DMS79 treated with DMSO at 0.1 percent for 48 hours (cell line): ENCODE measurements around the gene CRYBG1.

Experiments
- DNase-seq: peaks from one replicate; lab custom pipeline; 2025; lab: John Stamatoyannopoulos, UW

The CRYBG1 gene

DNA sequence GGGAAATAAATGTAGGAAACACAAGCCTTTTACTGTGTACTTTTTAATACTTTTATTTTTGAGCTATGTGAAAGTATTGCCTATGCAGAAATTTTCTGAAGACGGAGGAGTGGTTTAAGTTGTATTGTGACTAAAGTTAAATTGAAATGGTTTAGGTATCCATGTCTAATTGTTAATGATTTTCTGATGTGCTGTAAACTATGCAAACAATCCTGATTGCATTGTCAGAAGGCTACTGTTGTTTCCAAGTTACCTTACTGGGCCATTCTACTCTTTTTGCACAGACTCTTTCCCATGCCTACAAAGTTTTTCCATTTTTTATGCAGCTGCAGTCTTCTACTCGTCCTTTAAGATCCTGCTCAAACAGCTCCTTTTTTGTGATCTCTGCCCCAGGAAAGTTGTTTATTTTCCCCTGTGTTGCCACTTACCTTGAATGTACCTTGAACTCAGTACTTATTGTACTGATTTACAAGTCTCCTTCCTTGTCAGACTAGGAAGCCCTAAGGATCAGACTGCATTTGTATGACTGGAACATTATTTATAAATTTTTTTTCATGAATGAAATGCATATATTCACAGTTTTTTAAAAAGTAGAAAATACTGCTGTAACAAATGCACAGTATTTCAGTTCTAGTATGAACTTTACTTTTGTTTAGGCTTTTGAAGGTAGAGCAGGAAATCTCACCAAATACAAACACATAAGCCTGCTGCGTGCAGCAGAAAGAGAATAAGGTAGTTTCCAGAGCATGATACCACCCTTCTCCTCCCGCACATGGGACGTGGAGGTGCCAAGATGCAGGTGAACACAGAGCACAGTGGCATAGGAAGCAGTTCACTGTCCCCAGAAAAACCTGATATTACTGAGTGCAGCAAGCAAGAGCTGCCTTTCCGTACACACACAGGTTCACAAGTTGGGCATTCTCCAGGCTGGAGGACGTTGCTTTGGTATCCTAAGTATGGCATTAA, 97.8 kb downstream of the CRYBG1 start:
- DNase-seq, result no peak

DNA sequence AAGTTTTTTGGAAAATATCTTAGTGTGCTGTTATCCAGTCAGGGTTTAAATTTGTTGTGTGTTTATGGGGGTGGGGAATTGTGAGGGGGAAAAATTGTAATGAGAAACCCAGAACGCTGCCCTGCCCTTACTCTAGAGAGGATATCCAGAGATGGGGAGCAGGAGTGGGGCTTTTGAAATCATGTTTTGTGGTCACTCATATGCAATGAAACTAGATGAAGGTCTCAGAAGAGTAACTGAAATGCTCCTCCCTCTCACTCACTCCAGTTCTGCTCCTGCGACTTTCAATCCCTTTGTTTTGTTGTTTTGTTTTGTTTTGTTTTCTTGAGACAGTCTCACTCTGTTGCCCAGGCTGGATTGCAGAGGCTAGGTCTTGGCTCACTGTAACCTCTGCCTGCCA, 100.0 kb downstream of the CRYBG1 start:
- DNase-seq, result no peak

DNA sequence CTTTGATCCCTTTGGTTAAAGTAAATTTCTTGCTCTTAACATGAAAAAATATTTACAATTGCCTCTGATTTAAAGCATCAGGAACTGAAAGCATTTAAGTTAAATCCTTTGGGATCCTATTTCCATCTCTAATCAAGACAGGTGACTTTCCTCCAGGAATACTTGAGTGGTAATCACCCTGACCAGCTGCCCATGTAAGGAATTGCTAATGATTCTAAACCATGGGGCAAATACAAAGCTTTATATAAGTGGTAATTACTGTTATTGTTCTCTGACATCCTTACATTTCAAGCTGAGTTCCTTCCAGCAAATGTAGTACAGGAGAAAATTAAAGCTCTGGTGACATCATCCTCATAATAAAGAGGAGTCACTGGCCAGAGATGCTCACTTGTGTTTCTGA, 100.6 kb downstream of the CRYBG1 start:
- DNase-seq, result no peak

DNA sequence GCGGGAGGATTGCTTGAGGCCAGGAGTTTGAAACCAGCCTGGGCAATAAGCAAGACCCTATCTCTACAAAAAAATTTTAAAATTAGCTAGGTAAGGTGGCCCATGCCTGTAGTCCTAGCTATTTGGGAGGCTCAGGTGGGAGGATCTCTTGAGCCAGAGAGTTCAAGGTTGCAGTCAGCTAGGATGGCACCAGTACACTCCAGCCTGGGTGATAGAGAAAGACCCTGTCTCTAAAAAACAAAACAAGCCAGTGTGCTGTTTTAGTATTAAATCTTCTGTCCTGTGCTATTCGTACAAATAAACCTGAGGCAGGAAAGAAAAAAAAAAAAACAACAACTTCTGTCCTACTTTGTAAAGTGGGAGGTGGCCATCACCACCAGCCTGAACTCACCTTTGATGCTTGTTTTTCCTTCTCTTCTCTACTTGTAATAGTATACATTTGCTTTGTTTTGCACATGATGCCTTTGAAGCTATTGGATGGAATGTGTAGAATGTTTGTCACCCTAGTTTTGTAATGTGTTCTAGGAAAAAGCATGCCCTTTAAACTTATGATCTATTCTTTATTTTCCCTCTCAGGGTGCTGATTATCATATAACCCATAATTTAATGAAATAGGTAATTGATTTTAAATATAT, 102.5 kb downstream of the CRYBG1 start:
- DNase-seq, result no peak

DNA sequence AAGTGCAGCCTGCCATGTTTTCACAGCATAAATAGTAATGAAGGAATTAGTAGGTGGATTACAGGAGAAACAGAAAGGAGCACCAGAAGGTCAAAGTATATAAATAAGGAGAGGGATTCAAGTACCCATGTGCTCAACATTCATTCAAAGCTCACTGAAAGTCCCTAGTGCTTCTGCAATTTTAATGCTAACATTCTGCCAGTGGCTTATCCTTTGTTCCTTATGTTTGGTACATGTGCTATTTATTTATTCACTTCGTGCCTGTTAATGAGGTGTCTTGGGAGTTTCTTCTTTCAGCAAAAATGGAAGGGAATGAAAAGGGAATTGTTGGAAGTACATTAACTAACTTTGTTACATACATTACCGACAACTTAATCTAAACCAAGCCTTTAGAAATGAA, 105.7 kb downstream of the CRYBG1 start:
- no peak for DNase-seq

DNA sequence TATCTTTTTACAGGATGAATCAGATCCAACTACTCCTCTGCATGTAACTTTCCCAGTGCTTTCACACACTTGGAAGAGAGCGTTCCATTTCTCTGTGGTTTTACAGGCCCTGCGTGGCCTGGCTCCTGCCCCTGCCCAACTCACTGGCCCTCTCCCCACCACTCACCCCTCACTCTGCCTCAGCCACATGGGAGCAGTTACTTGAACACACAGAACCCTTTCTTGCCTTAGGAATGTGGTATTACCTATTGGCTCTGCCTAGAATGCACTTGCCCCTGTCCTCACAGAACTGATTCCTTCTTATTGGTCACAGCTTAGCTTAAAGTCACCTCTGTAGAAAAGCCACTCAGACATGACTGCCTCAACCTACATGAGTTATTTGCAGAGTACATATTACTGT, 108.4 kb downstream of the CRYBG1 start:
- DNase-seq, result no peak

DNA sequence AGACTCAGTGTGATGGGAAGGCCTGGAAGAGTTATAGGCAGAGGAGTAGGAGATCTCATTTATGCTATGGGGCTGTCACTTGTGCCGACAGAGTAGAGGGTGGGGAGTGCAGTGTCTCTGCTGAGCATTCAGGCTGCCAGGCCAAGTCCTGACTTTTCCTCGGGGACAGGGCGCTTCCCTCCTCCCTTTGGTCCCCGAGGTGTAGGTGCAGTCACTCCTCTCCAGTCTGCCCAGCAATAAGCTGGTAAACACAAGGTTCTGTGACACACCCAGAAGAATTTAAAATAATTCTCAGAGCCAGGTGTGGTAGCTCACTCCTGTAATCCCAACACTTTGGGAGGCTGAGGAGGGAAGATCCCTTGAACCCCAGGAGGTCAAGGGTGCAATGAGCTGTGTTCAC, 109.4 kb downstream of the CRYBG1 start:
- no peak for DNase-seq

DNA sequence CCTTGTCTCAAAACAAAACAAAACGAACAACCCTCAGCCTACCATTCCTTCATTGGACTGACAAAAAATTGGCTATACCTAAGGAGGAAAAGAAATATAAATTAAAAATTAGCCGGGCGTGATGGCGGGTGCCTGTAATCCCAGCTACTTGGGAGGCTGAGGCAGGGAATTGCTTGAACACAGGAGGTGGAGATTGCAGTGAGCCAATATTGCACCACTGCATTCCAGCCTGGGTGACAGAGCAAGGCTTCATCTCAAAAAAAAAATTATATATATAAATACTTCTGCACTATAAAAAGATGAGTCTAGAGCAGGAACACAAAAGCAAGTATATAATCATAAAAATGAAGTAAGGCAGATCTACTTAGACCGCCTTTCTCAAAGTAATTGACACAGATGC, 109.8 kb downstream of the CRYBG1 start:
- no peak for DNase-seq

DNA sequence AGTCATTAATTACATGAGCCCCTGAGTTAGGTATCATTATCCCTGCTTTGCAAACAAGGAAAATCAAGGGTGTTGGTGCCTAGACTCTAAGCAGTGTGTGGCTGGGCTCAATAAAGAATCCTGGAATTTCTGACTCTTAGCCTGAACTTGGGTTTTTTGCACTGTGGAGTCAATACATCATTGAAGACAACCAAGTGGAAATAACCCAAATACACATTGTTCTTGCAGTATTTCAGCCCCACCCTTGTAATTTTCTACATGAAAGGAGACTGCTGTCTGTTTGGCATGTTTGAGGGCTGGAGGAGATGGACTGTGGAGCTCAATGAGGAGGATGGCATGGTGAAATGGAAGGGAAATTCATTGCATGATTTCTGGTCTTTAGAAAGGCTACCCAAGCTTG, 110.3 kb downstream of the CRYBG1 start:
- no peak for DNase-seq

DNA sequence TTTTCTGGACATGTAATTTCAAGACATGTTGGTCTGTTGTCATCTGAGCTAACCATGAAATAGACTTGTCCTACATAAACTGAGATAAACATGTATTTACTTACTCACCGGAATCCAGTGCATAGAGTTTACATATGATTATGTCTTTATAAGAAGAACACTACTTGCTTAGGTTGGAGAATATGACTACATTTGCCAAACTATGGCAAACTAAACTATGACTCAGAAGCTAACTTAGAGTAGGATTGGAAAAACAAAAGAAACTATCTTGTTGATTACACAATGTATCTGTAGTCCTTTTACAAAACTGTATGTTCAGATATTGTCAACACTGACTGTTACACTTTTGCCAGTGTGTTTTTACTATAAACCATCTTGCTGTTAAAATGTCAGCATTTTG, 113.3 kb downstream of the CRYBG1 start:
- no peak for DNase-seq

DNA sequence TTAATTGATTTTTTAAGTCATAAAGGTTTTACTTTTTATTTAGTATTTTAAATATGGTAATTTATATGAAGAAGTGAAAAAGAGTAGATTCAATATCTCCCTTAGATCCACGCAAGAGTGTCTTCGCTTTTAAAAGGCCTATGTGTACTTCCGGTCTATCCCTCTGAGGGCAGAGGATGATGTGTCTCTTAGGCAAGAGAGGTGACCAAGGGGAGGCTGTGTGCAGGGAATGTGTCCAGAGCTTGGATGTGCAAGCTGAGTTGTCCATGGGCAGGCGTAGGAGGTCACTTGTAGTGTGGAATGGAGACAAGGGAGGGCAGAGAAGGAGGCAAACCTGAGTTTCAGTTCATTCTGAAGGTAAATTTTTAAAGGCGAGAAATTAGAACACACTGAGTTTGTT, 113.9 kb downstream of the CRYBG1 start:
- no peak for DNase-seq

DNA sequence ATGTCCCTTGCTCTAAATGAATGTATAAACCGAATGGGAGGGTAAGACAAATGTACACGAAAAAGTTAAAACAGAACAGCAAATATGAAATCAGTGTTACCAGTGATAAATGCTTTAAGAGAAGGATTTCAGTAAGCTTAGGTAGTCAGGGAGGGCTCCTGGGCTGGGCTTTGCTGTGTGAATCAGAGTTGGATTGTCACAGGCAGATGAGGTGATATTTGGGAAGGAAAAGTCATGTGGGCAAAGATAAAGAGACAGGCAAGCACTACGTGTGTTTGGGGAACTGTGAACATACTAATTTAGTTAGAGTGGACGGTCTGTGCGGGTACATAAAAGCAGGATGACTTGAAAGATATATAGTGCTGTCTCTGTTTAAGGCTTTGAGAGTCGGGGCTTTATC, 114.8 kb downstream of the CRYBG1 start:
- no peak for DNase-seq

DNA sequence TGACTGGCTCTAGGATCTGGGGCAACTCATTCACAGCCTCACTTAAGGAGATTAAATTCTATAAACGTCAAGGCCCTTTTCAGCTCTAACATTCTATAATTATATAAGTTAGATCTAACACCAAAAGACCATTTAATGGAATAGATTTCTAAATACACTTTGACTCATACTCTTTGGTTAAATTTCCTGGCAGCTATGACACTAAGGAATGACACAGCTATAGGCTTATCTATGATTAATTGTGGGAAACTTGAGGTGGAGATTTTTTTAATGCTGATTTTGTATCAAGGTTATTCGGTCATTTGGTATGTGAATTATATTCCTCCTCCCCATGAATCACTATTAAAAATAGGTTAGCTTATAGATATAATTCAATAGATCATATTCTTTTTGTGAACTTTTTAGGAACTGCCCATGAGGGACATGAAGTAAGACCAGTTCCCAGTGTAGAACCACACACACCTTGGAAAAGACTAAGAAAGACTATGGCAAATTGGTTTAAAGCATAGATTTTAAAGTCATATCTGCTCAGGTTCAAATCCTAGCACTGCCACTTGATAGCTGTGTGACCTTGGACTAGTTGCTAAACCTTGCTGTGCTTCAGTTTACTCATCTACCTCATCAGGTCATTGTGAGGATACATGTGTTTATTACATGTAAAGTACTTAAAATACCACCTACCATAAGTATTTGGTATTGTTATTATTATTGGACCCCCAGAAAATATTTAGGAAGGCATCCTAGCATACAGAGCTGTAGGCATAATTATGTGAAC, 116.0 kb downstream of the CRYBG1 start:
- no peak for DNase-seq

DNA sequence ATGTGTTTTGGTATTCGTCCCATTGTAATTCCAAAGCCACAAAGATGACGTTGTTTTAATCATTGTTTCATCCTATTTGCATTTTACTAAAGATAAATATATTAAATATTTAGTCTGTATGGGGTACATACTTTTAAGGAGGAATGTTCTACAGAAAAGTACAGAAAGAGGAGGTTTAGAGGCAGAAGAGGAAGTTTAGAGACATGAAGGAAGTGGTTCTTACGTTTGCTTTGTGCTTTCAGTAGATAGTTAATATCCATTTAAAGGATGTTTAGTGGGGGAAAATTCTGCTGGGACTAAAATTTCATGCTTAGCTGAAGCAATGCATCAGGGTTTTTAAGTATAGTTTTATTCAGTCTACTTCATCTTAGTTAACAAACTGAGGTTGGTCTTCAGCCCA, 116.6 kb downstream of the CRYBG1 start:
- DNase-seq, result no peak

DNA sequence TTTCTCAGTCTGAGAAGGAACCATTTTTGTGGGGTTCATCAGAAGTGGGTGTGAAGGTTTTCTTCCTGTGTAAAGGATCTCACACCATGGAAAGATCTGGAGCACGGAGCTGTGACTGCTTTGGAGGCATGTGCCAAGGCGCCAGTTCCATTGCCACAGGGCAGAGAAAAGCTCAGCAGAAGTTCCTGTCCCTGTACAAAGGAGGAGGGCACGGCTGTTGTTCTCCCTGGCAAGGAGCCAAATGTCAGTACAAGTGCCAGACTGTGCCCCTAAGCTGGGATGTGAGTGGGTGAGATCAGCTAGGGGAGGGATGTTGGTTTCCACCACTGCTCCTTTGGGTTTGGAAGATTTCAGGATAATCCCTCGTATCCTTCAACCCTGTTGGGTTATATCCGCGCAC, 117.3 kb downstream of the CRYBG1 start:
- DNase-seq, result peak; percentile 41

DNA sequence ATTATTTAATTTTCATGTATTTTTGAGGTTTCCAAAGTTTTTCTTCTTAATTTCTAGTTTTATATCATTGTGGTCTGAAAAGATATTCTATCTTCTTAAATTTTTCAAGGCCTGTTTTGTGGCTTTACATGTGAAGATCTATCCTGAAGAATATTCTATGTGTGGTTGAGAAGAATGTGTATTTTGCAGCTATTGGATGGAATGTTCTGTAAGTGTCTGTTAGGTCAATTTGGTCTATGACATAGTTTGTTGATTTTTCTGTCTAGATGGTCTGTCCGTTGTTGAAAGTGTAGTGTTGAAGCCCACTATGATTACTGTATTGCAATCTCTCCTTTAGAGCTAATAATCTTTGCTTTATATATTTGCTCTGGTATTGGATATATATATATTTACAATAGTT, 125.7 kb downstream of the CRYBG1 start:
- no peak for DNase-seq

DNA sequence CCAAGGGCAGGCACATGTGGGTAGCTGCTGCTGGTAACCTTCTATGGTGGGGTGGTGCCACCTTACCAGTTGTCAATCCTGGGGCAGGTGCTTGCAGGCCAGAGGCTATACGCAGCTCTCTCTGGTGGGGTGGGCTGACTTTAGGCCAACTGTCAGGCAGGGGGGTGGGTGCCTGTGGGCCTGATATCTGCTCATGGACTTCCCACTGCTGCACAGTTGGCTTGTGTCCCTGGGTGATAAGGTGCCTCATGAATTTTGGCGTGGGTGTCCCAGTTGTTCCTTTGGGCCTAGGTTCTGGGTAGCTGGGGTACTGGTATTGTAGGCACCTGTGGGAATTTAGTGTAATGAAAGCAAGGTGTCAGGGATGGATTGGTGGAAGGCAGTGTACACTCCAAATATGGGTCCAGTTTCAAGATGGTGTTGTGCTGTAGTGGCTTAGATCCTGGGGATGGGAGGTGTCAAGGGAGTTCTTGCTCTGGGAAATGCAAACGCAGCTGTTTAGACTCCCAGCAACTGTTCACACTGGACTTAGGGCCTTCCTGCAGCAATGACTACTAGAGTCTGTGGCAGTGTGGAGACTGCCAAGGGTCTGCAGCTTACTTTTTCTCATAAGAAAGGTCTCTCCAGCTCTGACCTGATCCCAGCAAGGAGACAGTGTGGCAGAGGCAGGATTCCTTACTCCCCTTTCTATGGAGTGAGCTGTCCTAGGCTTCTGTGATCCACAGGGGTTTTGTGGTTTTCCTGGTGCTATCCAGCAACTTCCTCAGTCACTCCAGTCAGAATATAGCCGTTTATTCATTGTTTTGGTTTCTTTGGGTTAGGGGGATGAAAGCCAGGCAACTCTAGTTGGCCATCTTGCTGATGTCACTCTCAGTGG, 128.2 kb downstream of the CRYBG1 start:
- no peak for DNase-seq

DNA sequence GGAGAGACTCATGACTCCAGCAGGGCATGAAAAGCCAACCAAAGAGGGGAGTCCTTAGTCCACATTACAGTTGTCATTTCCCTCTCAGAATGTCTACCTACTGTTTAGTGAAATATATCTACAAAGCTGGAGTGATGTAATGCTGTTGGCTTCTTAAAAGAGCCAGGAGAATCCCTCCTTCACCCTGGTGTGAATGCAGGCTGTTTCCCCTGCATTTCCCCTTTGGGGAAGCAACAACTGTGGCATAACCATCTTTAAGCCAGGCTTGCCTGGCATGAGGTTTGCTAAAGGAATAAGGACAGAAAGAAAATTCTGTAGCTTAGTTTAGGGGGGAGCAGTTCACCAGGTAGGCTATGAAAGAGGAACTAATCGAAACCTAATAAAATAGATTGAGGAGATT, 129.5 kb downstream of the CRYBG1 start:
- DNase-seq, result no peak

DNA sequence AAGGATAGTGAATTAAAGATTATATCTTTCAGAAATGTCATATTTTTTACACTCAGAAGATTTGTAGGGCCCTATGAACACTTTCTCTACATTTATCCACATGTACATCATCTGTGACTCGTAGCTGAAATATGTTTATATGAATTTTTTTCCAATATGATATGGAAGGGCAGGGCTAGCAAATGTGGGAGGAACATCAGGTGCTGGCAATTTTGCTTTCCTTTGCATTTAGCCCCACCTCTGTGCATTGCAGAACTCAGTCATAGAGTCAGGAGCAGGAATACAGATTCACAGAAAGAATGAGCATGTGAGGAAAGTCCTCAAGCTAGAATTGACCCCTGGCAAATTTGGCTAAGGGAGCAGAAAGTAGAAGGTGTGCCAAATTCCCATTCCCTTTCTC, 129.9 kb downstream of the CRYBG1 start:
- DNase-seq, result no peak

DNA sequence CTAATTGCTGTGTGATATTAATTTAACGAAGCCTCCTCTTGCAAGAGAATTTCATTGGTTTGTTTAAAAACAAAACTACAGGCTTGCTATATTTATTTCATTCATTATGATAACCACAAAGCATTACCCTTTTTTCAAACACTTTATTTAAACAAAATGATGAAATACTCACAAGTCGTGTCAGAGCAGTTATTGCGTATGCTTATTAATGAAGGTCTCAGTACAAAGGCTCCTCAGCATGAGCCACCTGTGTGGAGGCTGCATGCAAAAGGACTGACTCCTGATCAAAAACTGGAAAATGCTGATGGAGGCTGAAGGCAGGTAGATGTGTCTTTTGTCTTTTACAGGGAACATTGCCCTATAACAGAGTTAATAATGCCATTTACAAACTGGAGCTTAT, 130.5 kb downstream of the CRYBG1 start:
- no peak for DNase-seq

DNA sequence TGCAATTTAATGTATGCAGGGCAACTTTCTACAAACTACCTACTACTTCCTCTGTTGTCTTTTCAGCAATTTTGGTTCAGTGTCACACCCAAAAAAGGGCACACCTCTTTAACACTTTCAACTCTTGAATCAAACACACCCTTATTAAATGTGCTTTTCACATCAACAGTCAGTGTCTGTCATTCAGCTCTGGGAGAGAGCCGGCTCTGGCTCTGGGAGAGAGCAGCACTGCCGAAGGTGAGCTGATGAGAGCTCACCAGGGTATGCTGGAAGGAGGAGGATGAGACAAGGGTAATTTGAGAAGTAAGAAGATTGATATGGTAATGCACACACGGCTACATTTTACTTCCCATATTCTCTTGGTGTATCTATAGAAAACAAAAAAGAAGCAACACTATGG, 134.5 kb downstream of the CRYBG1 start:
- DNase-seq, result no peak

DNA sequence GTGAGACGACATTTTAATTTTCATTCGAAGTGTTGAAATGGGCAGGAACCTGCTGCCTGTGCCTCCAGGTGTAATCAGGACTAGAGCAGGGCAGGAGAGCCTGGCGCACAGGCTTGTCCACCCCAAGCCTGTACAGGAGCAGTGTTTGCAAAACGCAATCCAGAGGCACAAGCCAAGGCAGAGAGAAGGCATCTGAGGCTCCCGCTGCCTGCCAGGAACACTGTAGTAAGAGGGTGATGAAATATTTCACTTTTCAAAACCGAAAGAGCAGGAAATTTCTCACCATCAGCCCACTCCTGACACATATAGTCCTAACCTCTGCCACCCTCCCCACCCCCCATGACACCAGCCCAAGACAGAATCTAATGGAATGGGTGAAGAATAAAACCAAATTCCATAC, 136.3 kb downstream of the CRYBG1 start:
- DNase-seq, result no peak
